GM15510 (cell line): ENCODE measurements around the gene NEGR1.

Experiments
- POLR2A ChIP-seq: IDR thresholded peaks from 3 replicates; pipeline ENCODE4 v1.6.1; 2011; ENCODE audit warnings: borderline replicate concordance; ENCODE audit not compliant: insufficient read length; ENCODE audit errors: extremely low read depth

The NEGR1 gene

GRCh38 chr1:72111662-72112061 lies 170.7 kb downstream of the NEGR1 start:
- TF ChIP-seq POLR2A: no peak

- no peak for TF ChIP-seq POLR2A
Measured at GRCh38 chr1:72109916-72110315, 172.4 kb downstream of the NEGR1 start.

DNA sequence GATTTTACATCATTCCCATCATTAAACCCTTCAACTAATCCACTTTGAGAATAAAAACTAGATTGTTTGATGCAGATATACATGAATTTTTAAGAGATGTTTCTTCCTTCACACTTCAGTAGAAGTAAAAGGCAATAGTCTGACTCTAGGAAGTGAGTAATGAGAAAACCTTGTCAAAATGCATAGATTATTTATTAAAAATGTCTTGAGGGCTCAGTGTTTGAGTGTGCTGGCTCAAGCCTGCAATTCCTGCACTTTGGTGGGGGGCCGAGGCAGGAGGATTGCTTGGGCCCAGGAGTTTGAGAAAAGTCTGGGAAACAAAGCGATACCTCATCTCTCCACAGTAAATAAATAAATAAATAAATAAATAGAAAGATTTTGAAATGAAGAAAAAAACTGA lies 177.1 kb downstream of the NEGR1 start:
- no peak for TF ChIP-seq POLR2A

- no peak for TF ChIP-seq POLR2A
Measured at GRCh38 chr1:72101840-72102632, 180.3 kb downstream of the NEGR1 start.

GRCh38 chr1:72100771-72101170 lies 181.6 kb downstream of the NEGR1 start:
- TF ChIP-seq POLR2A: no peak

GRCh38 chr1:72097851-72098570 lies 184.3 kb downstream of the NEGR1 start:
- TF ChIP-seq POLR2A: no peak

- TF ChIP-seq POLR2A: no peak
Measured at GRCh38 chr1:72094209-72094608, 188.1 kb downstream of the NEGR1 start.

- no peak for TF ChIP-seq POLR2A
Measured at GRCh38 chr1:72086394-72086793, 195.9 kb downstream of the NEGR1 start.

DNA sequence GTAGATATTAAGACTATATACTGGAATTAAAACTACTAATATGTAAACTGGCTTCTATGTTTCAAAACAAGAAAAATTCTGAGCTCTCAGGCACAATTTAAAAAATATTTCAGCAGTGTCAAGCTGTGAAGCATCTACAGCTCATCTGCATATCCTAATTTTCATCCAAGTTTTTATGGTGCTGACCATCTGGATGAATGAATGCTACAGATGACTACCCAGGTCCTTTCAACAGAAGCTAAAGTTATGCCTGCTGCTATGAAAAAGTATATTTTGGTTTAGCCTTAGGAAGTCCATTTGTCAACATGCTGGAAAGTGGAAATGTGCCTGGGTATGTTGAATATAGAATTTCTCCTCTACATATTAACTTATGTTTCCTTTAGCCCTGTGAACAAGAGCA lies 206.9 kb downstream of the NEGR1 start:
- no peak for TF ChIP-seq POLR2A

DNA sequence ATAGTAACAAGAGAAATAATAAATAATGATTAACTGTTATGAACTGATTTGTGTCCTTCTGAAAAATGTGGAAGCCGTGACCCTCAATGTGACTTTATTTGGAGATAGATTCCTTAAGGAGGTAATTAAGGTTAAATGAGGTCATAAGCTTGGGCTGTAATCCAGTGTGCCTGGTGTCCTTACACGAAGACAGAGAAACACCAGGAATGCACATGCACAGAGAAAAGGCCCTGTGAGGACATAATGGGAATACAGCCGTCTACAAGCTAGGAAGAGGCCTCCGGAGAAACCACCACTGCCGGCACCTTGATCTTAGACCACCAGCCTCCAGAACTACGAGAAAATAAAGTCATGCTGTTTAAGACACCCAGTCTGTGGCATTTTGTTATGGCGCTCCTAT lies 215.9 kb downstream of the NEGR1 start:
- TF ChIP-seq POLR2A: no peak

- TF ChIP-seq POLR2A: no peak
Measured at GRCh38 chr1:72064196-72065075, 217.9 kb downstream of the NEGR1 start.

DNA sequence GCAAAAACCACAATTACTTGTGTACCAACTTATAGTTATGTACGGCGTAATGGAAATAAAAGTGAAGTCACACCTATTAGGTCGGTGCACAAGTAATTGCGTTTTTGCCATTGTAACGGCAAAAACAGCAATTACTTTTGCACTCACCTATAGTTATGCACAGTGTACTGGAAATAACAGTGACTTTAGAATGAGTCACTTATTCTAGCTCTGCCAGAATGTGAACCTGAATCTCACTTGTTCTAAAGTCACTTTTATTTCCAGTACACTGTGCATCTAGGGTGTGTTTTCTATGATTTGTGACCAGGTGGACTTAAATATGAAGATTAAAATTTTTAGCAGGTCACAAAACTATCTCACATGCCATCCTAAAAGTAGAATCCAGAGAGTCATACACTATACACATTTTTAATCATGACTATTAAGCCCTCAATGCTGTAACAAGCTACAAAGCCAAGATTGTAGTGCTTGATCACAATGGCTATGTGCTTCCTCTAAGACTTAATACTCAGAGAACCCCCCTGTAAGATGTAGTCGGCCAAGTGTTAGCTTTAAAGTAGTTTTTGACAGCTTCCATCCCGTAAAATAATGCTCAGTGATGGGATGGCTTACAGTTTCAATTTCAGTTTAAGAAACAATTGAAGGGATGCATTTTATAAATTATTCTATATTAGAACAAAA lies 218.8 kb downstream of the NEGR1 start:
- TF ChIP-seq POLR2A: no peak

- no peak for TF ChIP-seq POLR2A
Measured at GRCh38 chr1:72062584-72062983, 219.8 kb downstream of the NEGR1 start.

- TF ChIP-seq POLR2A: no peak
Measured at GRCh38 chr1:72060466-72061245, 221.7 kb downstream of the NEGR1 start.

DNA sequence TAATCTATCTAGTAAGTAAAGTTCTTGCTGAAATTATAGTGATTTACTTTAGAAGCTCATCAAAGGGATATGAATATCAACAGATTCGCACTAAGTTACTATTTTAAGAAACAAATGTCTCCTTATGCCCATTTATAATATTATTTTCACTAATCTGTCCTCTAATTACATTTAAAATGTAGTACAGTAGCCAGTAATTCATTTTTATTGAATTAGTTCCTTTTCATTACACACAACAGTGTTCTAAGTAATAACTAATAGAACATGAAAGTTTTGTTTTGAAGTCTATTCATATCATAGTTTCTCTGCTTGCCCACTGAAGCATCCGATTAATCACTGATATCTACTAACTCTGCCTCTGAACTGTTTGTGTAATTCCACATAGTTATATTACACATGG lies 225.8 kb downstream of the NEGR1 start:
- TF ChIP-seq POLR2A: no peak

DNA sequence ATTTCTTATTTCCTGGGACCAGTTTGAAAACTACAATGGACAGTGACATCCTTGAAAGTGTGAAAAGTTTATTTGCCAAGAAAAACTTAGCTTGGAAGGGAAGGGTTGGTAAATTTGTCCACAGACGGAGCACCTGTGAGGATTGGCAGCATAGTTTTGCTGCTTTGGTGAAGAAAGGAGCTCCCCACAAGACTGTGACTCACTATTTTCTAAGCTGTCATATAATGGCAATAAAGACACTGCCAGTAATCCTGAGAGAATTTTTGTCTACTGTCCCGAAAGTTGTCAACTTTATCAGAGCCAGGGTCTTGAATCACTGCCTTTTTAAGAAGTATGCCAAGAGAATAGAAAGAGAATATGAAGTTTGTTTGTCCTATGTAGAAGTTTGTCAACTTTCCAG lies 230.8 kb downstream of the NEGR1 start:
- no peak for TF ChIP-seq POLR2A
